ENCODE data around the gene NDUFA8. TPM values are rescaled to one million over a fixed set of nuclear protein-coding genes. Genes with fewer than 3 reads are reported as not detected.

The NDUFA8 gene
- total and polyA plus RNA-seq, 9 of the 15 experiments (the other 6 are each of a cell fraction or from before 2014, with no cell fraction given): 105 to 212 (median 133) TPM

DNA sequence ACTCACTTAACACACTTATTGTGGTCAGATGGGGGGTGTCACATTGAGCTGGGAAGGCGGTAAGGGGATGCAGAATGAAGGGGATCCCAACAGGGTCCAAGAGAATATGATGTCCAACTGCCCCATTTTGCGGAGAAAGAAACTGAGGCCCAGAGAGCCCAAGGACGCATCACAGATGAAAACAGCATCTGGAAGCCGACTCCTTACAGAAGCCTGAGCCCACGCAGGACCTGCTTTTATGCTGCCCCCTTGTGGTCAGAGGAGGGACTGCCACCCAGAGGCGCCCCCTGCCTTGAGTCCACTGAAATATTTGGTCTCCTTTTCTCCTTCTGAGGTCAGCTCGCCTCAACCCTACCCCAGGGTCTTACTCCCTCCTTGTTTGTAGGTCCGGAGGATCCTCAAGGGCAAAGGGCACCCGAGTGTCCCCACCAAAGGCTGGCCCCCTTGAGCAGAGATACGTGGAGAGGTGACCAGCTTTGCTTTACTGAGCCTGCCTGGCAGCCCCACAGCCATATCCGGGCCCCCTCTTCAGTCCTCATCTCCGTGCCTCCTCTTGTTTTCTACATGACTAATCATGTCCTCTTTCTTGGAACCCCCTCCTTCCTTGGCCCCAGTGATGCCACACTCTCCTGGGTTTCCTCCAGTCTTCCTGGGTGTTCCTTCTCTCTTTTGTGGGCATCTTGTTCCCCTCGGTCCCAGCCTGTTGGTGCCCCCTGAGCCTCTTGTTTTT, 36.5 kb downstream of the NDUFA8 start (continued):
- TF ChIP-seq, protein P1, sequence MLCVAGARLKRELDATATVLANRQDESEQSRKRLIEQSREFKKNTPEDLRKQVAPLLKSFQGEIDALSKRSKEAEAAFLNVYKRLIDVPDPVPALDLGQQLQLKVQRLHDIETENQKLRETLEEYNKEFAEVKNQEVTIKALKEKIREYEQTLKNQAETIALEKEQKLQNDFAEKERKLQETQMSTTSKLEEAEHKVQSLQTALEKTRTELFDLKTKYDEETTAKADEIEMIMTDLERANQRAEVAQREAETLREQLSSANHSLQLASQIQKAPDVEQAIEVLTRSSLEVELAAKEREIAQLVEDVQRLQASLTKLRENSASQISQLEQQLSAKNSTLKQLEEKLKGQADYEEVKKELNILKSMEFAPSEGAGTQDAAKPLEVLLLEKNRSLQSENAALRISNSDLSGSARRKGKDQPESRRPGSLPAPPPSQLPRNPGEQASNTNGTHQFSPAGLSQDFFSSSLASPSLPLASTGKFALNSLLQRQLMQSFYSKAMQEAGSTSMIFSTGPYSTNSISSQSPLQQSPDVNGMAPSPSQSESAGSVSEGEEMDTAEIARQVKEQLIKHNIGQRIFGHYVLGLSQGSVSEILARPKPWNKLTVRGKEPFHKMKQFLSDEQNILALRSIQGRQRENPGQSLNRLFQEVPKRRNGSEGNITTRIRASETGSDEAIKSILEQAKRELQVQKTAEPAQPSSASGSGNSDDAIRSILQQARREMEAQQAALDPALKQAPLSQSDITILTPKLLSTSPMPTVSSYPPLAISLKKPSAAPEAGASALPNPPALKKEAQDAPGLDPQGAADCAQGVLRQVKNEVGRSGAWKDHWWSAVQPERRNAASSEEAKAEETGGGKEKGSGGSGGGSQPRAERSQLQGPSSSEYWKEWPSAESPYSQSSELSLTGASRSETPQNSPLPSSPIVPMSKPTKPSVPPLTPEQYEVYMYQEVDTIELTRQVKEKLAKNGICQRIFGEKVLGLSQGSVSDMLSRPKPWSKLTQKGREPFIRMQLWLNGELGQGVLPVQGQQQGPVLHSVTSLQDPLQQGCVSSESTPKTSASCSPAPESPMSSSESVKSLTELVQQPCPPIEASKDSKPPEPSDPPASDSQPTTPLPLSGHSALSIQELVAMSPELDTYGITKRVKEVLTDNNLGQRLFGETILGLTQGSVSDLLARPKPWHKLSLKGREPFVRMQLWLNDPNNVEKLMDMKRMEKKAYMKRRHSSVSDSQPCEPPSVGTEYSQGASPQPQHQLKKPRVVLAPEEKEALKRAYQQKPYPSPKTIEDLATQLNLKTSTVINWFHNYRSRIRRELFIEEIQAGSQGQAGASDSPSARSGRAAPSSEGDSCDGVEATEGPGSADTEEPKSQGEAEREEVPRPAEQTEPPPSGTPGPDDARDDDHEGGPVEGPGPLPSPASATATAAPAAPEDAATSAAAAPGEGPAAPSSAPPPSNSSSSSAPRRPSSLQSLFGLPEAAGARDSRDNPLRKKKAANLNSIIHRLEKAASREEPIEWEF (CRISPR knock-in tag; IDR thresholded peaks at IDR 0.05): no peak
- TF ChIP-seq, protein P2, sequence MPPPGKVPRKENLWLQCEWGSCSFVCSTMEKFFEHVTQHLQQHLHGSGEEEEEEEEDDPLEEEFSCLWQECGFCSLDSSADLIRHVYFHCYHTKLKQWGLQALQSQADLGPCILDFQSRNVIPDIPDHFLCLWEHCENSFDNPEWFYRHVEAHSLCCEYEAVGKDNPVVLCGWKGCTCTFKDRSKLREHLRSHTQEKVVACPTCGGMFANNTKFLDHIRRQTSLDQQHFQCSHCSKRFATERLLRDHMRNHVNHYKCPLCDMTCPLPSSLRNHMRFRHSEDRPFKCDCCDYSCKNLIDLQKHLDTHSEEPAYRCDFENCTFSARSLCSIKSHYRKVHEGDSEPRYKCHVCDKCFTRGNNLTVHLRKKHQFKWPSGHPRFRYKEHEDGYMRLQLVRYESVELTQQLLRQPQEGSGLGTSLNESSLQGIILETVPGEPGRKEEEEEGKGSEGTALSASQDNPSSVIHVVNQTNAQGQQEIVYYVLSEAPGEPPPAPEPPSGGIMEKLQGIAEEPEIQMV (tag; conservative IDR thresholded peaks at IDR 0.05; ENCODE audit: low read depth): no peak
- TF ChIP-seq ZNF121 (CRISPR knock-in tag; conservative IDR thresholded peaks at IDR 0.05) (no peak), EGR1 (conservative IDR thresholded peaks at IDR 0.05) (0 out of 2 replicates have a peak, but pooled peaks have one; percentile 30), BCOR (IDR thresholded peaks at IDR 0.05) (peak; percentile 56; the same call in 1 of the 2 replicates), FUS (optimal IDR thresholded peaks at IDR 0.05; ENCODE audit: low read depth, low read length) (no peak), ARID1B (IDR thresholded peaks at IDR 0.05) (no peak), HSF4 (CRISPR knock-in tag; IDR thresholded peaks at IDR 0.05; ENCODE audit: borderline replicate concordance) (no peak), RFX1 (IDR thresholded peaks at IDR 0.05) (no peak), GABPB1 (CRISPR knock-in tag; IDR thresholded peaks at IDR 0.05) (no peak), GATAD2B (IDR thresholded peaks at IDR 0.05; ENCODE audit: borderline replicate concordance) (no peak), ZNF133 (CRISPR knock-in tag; IDR thresholded peaks at IDR 0.05) (no peak), NR1H2 (CRISPR knock-in tag; IDR thresholded peaks at IDR 0.05) (no peak), SOX6 (IDR thresholded peaks at IDR 0.05) (no peak), SMARCA4 (IDR thresholded peaks at IDR 0.05) (no peak), POLR2AphosphoS2 (IDR thresholded peaks at IDR 0.05; ENCODE audit: low read length) (no peak), CHD1 (IDR thresholded peaks at IDR 0.05; ENCODE audit: low read length) (no peak)
- TF ChIP-seq, protein P3, sequence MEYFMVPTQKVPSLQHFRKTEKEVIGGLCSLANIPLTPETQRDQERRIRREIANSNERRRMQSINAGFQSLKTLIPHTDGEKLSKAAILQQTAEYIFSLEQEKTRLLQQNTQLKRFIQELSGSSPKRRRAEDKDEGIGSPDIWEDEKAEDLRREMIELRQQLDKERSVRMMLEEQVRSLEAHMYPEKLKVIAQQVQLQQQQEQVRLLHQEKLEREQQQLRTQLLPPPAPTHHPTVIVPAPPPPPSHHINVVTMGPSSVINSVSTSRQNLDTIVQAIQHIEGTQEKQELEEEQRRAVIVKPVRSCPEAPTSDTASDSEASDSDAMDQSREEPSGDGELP (CRISPR knock-in tag; IDR thresholded peaks at IDR 0.05; ENCODE audit: borderline replicate concordance): peak; percentile 21; the same call in 1 of the 2 replicates
- TF ChIP-seq, protein P4, sequence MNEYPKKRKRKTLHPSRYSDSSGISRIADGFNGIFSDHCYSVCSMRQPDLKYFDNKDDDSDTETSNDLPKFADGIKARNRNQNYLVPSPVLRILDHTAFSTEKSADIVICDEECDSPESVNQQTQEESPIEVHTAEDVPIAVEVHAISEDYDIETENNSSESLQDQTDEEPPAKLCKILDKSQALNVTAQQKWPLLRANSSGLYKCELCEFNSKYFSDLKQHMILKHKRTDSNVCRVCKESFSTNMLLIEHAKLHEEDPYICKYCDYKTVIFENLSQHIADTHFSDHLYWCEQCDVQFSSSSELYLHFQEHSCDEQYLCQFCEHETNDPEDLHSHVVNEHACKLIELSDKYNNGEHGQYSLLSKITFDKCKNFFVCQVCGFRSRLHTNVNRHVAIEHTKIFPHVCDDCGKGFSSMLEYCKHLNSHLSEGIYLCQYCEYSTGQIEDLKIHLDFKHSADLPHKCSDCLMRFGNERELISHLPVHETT (CRISPR knock-in tag; conservative IDR thresholded peaks at IDR 0.05 in 1 of 2, IDR thresholded peaks at IDR 0.05 in 1 of 2): no peak

Data from K562 (cell line).